IPS-15b (cell line): Measurements from ENCODE around the gene ILKAP.
"Not testable (repeated sequence)": the region's sequence is repeated elsewhere in the genome, so short reads cannot be mapped to it uniquely, and the experiment has no call there.

Experiments
- H3K27me3 ChIP-seq: one replicate; pipeline ENCODE4 v1.6.1; 2013; ENCODE audit warnings: low read length; ENCODE audit not compliant: control insufficient read depth, insufficient read depth
- H3K36me3 ChIP-seq: one replicate; pipeline ENCODE4 v1.6.1; 2013; ENCODE audit warnings: low read length; ENCODE audit not compliant: control insufficient read depth, insufficient read depth
- H3K4me1 ChIP-seq: one replicate; pipeline ENCODE4 v1.6.1; 2013; ENCODE audit warnings: mild to moderate bottlenecking, low read length; ENCODE audit not compliant: control insufficient read depth, insufficient read depth
- H3K4me3 ChIP-seq: one replicate; pipeline ENCODE4 v1.5.1; 2013; ENCODE audit warnings: low read depth, low read length
- H3K9ac ChIP-seq: one replicate; pipeline ENCODE4 v1.6.1; 2013; ENCODE audit warnings: low read depth, mild to moderate bottlenecking, low read length
- H3K9me3 ChIP-seq: one replicate; pipeline ENCODE4 v1.6.1; 2013; ENCODE audit warnings: mild to moderate bottlenecking, low read length; ENCODE audit not compliant: control insufficient read depth, insufficient read depth

Gene ILKAP

DNA sequence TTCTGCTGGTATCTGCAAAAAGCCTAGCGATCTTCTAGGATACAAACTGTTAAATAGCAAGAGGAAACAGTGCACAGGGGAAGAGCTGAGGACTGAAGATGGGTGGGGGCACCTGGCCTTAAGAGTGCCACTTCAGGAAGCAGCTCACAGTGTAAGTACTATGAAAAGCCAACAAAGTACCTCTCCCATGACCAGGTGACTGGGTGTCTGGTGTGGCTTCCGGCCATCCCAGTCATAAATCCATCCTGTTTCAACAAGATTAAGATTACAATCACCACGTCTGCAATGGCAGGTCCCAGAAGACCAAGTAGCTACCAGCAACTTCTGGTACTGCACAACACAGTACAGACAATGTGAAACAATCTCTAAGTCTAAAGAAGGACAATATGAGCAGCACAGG is 28.8 kb downstream of the ILKAP start:
- no peaks in the 10 kb centered on the region for H3K9me3 ChIP-seq
- H3K27me3 ChIP-seq = no peaks in the 10 kb centered on the region
- no peaks in the 10 kb centered on the region for H3K4me1 ChIP-seq
- peaks cover 12% of the 10 kb centered on the region for H3K36me3 ChIP-seq
- H3K9ac ChIP-seq = no peak overlapping the region
- H3K4me3 ChIP-seq = no peak overlapping the region

DNA sequence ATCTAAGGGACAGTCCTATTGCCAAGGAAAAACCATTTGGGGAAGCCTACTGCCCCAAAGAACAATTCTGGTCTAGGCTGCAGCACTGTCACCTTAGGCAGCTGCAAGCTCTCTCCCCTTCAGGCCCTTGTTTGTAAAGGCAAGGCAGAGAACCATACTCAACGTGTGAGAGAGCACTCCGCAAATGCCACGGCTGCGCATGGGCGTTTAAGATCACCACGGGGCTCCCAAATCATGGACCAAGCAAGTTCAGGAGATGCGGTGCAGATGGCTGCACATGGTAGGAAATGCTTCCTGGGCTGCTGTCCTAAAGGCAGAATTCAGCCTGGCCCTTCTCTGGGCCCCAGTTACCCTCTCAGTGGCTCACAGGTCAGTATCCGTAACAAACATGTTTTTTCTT is 29.2 kb downstream of the ILKAP start:
- H3K9ac ChIP-seq = no peak overlapping the region
- H3K9me3 ChIP-seq = no peaks in the 10 kb centered on the region
- no peaks in the 10 kb centered on the region for H3K27me3 ChIP-seq
- H3K36me3 ChIP-seq = peaks cover 10% of the 10 kb centered on the region
- no peaks in the 10 kb centered on the region for H3K4me1 ChIP-seq
- no peak overlapping the region for H3K4me3 ChIP-seq

DNA sequence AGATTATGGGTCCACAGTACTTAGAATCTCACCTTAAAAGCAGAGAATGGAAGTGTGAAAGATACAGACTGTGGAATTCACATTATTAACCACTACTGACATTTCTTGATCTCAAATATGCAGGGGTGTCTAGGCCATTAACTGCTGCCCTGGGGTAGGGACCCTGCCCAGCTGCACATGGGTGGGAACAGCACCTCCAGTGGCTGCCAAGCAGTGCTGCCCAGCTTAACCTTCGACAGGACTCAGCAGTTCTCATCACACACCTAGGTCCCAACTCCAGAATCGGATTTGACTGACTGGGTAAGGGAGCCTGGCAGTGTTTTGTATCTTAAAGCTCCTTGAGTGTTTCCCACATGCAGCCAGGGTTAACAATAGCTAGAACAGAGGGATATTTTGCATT is 29.8 kb downstream of the ILKAP start:
- Histone ChIP-seq H3K36me3 (peaks cover 9% of the 10 kb centered on the region), H3K9me3 (no peaks in the 10 kb centered on the region), H3K27me3 (no peaks in the 10 kb centered on the region), H3K9ac (no peak overlapping the region), H3K4me3 (no peak overlapping the region), H3K4me1 (no peaks in the 10 kb centered on the region)

DNA sequence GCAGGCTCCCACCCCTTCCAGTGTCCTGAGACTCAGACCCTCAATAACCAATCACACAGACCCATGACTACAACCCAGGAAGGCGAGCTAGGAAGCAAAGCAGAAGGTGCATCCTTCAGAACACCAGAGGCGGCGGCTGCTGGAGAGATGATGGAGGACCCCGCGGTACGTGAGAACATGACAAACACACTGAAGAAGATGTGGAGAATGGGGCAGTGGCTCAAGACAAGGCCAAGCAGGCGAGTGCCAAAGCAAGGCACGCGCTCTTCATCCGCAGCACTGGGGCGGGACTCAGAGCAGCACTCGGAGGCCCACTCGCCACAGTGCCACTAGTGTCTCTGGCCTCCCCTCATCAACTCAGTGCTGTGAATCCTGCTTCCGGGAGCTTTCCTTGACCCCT is 31.1 kb downstream of the ILKAP start:
- H3K27me3 ChIP-seq = no peaks in the 10 kb centered on the region
- H3K4me1 ChIP-seq = no peaks in the 10 kb centered on the region
- H3K9me3 ChIP-seq = no peaks in the 10 kb centered on the region
- no peak overlapping the region for H3K4me3 ChIP-seq
- H3K9ac ChIP-seq = no peak overlapping the region
- peaks cover 12% of the 10 kb centered on the region for H3K36me3 ChIP-seq

DNA sequence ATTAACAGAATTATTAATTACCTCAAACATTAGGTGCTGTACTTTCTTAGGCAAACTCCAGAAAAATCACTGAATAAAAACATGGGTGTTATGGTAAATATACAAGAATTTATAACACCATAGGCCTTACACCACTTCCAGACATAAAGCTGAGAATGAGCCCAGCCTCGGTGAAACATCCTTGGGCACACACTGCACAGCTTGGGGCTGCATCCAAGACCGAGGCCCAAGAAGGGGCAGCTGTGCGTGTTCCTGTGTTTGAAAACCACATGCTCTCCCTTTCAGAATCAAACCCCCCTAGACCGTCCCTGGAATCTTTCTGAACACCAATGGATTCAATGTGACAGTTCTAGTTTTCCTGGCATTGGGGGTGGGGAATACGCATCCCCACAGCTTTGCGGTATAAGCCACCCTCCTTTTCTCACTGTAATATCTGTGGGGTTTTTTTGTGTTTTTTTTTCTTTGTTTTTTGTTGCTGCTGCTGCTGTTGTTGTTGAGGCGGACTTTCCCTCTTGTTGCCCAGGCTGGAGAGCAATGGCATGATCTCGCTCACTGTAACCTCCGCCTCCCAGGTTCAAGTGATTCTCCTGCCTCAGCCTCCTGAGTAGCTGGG is 31.8 kb downstream of the ILKAP start:
- Histone ChIP-seq H3K36me3 (peaks cover 12% of the 10 kb centered on the region), H3K4me1 (no peaks in the 10 kb centered on the region), H3K9ac (no peak overlapping the region), H3K27me3 (no peaks in the 10 kb centered on the region), H3K4me3 (no peak overlapping the region), H3K9me3 (no peaks in the 10 kb centered on the region)

DNA sequence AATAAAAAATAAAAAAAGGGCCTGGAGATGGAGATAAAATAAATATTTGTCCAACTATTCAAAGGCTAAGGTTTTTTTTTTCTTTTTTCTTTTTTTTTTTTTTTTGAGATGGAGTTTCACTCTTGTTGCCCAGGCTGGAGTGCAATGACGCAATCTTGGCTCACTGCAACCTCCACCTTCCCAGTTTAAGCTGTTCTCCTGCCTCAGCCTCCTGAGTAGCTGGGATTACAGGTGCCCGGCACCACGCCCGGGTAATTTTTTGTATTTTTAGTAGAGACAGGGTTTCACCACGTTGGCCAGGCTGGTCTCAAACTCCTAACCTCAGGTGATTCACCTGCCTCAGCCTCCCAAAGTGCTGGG is 32.4 kb downstream of the ILKAP start:
- not testable (repeated sequence) for H3K9me3 ChIP-seq, H3K27me3 ChIP-seq, H3K9ac ChIP-seq, H3K4me1 ChIP-seq, H3K4me3 ChIP-seq
- H3K36me3 ChIP-seq = peaks cover 12% of the 10 kb centered on the region

DNA sequence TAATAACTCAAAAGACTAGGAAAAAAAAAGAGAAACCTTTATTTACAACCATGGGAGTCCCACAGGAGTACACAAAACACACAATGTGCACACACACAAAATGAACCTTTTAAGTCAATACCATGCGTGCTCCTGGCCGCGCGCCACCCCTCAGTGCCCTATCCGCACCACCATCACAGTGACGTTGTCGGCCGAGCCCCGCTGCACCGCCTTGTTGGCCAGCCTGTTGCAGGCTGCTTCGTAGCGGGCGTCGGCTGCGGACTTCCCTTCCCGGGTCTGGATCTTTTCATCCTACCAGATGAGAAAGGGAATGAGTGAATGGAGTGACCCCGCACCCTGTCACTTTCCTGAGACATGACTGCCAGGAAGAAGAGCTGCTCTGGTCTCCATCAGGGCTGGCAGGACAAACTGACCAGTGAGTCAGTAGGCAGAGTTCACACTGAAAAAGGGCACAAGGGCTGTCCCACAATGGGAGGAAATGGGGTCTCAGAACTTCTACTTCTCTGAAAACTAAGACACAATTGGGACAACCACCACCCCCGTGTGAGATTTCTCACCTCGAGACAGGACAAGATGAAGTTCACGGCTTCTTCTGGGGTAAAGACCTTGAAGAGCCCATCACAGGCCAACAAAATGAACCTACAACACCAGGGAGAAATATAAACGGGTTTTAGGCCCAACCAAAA is 33.0 kb downstream of the ILKAP start:
- H3K4me1 ChIP-seq = no peaks in the 10 kb centered on the region
- no peaks in the 10 kb centered on the region for H3K9me3 ChIP-seq
- H3K36me3 ChIP-seq = peaks cover 12% of the 10 kb centered on the region
- no peak overlapping the region for H3K4me3 ChIP-seq
- H3K27me3 ChIP-seq = no peaks in the 10 kb centered on the region
- H3K9ac ChIP-seq = no peak overlapping the region

DNA sequence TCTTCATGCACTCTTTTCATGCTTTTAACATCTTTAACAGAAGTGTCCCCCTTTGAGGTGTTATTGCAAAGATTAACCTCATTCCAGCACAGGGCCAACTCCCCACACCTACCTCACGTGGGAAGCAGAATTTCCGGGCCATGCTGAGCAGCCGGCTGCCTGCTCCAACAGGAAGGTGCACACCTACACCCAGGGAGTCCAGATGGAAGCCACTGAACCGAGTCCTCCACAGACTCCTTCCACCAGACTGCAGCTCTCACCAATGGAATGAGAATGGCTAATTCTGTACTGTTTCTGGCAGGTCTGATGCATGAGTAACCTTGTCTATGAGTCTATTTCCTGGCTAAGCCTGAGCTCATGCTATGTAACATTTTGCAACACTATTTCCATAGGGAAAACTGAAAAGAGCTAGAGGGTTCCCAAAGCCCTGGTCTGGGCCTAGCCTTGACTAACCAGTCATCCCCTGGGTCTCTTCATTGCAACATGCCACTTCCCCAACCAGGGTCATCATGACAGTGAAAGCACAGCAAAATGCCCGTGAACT is 33.7 kb downstream of the ILKAP start:
- Histone ChIP-seq H3K27me3 (peaks cover 4% of the 10 kb centered on the region), H3K9me3 (no peaks in the 10 kb centered on the region), H3K36me3 (peaks cover 12% of the 10 kb centered on the region), H3K4me1 (no peaks in the 10 kb centered on the region), H3K4me3 (no peak overlapping the region), H3K9ac (no peak overlapping the region)

DNA sequence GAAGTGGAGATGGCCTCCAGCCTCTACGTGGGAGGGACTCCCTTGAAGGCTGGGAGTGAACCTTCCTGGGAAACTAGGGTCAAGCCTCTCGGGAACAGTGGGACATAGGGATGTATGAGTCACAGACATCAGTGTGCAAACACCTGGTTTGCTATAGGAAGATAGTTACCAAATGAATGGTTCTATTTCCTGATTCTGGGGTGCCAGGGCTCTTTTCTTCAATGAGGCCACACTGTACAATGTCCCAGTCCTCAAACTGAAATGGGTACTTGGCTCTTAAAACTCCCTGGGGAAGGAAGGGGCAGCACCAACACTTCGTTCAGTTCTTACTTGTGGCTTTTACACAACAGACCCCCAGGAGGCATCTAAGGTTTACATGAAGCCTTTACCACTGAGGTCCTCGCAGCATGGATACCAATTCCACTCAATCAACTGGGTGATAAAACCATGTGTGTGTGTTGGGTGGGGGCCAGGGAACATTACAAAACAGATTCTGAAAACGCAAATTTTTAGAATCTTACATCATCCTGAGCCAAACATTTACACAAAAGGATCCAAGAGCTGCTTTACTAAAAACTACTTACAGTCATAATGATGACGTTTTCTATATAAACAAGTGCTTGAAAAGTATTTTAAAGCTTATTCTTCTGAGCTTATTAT is 34.3 kb downstream of the ILKAP start:
- H3K36me3 ChIP-seq = peaks cover 10% of the 10 kb centered on the region
- no peak overlapping the region for H3K4me3 ChIP-seq

DNA sequence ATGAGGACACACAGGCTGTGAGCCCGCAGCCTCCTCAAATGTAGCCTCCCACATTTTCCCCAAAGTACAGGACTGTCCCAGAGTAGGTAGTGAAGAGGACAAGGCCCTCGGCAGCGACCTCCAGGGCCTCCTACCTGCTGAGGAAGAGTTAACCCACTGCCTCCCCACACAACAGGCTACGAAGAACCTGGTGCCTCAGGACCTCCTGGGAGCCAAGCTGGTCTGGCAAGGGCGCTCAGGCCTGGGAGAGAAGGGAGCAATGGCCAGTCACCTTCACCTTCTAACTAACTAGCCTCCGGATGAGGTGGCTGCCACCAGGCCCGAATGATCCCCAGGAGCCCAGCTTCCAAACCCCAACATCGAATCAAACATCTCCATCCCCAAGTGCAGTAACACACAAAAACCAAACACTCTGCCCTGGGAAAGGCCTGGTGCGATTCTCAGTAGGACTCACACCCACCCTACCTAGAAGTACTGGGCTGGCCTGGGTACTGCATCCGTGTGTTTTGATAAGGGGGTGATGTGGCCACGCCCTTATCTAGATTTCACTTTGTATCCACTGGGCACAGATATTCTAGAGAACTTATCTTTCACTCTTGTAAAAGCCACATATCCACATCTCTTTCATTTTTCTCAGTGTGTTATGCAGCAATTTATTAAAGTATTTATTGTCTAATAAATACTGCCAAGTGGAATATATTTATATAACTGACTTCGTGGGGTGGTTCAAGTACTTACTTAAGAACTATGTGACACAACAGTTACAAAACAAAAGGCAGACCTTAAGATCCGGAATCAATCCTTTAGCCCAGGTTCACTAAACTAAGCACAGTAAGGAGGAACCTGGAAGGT is 35.1 kb downstream of the ILKAP start:
- H3K4me3 ChIP-seq = no peak overlapping the region
- H3K27me3 ChIP-seq = peaks cover 12% of the 10 kb centered on the region
- H3K4me1 ChIP-seq = no peaks in the 10 kb centered on the region
- H3K9me3 ChIP-seq = no peaks in the 10 kb centered on the region
- no peak overlapping the region for H3K9ac ChIP-seq
- peaks cover 9% of the 10 kb centered on the region for H3K36me3 ChIP-seq

More for the DNA sequence above, 34.3 kb downstream of the ILKAP start:
- H3K9ac ChIP-seq = no peak overlapping the region
- no peaks in the 10 kb centered on the region for H3K9me3 ChIP-seq
- no peaks in the 10 kb centered on the region for H3K4me1 ChIP-seq
- H3K27me3 ChIP-seq = peaks cover 7% of the 10 kb centered on the region

DNA sequence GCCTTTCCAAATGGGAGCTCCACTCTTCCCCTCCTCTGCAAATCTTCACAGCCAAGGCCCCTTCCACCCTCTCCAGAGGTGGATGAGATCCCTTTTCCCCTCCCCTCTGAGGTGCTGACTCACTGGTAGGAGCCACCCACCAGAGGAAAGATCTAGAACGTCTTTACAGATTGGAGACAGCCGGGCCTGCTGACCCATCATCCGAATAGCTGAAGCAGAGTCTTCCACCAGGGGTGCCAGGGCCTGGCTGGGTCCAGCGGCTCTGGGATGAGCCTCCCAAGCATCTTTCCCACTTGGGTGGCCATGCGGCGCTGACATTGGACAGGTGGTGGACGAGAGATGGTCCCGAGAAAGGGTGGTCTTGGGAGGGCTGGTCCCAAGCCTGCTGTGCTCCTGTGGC is 35.7 kb downstream of the ILKAP start:
- no peak overlapping the region for H3K4me3 ChIP-seq
- H3K36me3 ChIP-seq = peaks cover 9% of the 10 kb centered on the region
- no peaks in the 10 kb centered on the region for H3K4me1 ChIP-seq
- no peak overlapping the region for H3K9ac ChIP-seq
- H3K9me3 ChIP-seq = no peaks in the 10 kb centered on the region
- peaks cover 19% of the 10 kb centered on the region for H3K27me3 ChIP-seq
